ENCODE results near the gene GOLM1.

DNA sequence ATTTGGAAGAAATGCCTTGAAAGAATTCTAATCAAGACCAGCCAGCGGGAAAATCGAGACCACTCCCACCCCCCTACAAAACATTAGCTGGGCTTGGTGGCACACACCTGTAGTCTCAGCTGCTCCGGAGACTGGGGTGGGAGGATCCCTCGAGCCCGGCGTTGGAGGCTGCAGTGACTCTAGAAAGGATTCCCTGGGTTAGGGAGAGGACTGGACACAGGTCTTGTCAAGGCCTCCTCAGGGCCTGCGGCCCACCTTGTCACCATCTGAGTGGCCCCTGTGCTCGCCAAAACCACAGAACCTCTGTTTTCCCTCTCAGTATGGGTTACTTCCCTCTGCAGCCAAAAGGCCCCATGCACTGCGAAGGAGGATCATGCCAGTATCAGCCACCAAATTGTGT is 16.5 kb upstream of the GOLM1 start:
- TF ChIP-seq CTCF (conservative IDR thresholded peaks at IDR 0.05 in 1 of 2, IDR thresholded peaks at IDR 0.05 in 1 of 2; ENCODE audit: extremely low read depth in 1 of 2, insufficient read depth in 1 of 2, low read depth in 1 of 2, low read length in 2 of 2) (no peak), EZH2 (IDR thresholded peaks at IDR 0.05; ENCODE audit: borderline replicate concordance, low read length) (no peak)

Data from mammary epithelial cell (primary cell).